Upper lobe of right lung (tissue), 1 donor: ENCODE results near the gene YBX1. TPM values are rescaled to one million over a fixed set of nuclear protein-coding genes. Genes with fewer than 3 reads are reported as not detected.
A peak's percentile ranks its signal among the peaks of the same experiment; 100 is the strongest.

ENCODE experiments used
- ATAC-seq: fragments of 200-7000 bp; cut with Tn5 transposase; one replicate; pipeline ENCODE4 v1.9.1; 2020; ENCODE audit warnings: mild to moderate bottlenecking, moderate library complexity
- DNase-seq: peaks from one replicate; pipeline ENCODE4 v3.0.0-alpha.2; 2020
- H3K27ac ChIP-seq: fragments of 200-600 bp; one replicate; pipeline ENCODE4 v1.8.0; 2022
- H3K27me3 ChIP-seq: fragments of 200-600 bp; one replicate; pipeline ENCODE4 v1.8.0; 2022; ENCODE audit warnings: mild to moderate bottlenecking
- H3K36me3 ChIP-seq: fragments of 200-600 bp; one replicate; pipeline ENCODE4 v1.8.0; 2022
- H3K4me1 ChIP-seq: fragments of 200-600 bp; one replicate; pipeline ENCODE4 v1.8.0; 2022
- H3K4me3 ChIP-seq: fragments of 200-600 bp; one replicate; pipeline ENCODE4 v1.8.0; 2022; ENCODE audit warnings: mild to moderate bottlenecking
- H3K9me3 ChIP-seq: fragments of 200-600 bp; one replicate; pipeline ENCODE4 v1.8.0; 2022
- CTCF ChIP-seq: fragments of 200-600 bp; IDR thresholded peaks from one replicate; pipeline ENCODE4 v1.8.0; 2022; ENCODE audit warnings: antibody characterized with exemption
- intact Hi-C: fragments of 100-400 bp; cut with DNase I; formaldehyde crosslinking; loops from one replicate; pipeline ENCODE4 v1.11.0; 2022
- long read RNA-seq: library from polyadenylated mRNA; unstranded; transcript quantifications from one replicate; pipeline ENCODE4 v2.0.0, GENCODE V29; 2021
- total RNA-seq: library from RNA; stranded (reverse); fragmentation: NEBNext Ultra II Directional; extraction: Animal tissue kit (Norgen Biotek cat#: 25700); gene quantifications from one replicate; pipeline ENCODE4 v1.2.1, GENCODE V29; 2021
- donor health status: DM: no; HTN: yes; CAD: no; lungs with severe emphysema.

Gene YBX1
- total RNA-seq = 478 TPM
- long read RNA-seq, transcript YBX1-201 (8 exons, 1,514 nt) = major isoform, 137 of 162 reads
- long read RNA-seq, partial matches to known transcripts = 21 of 162 reads
- long read RNA-seq, other reads (novel, unspliced or antisense) = 3 of 162 reads

GRCh38 chr1:42681741-42682483, at the start of gene YBX1:
Gene YBX1, plus strand, starts transcription at chr1:42682418. Its CDS starts 148 bp downstream, at chr1:42682566.
- Histone ChIP-seq H3K36me3 (peaks cover 10% of the 10 kb centered on the region), H3K27me3 (no peaks in the 10 kb centered on the region), H3K9me3 (no peaks in the 10 kb centered on the region), H3K4me3 (peak within 1 kb of the TSS; percentile 79), H3K27ac (peak within 1 kb of the TSS; percentile 94), H3K4me1 (peaks cover 47% of the 10 kb centered on the region)
- DNase-seq = peak; percentile 96
- no peak for TF ChIP-seq CTCF
- peak; percentile 97 for ATAC-seq
- intact Hi-C loops = no loop called here

- intact Hi-C loops = no loop called here
- no peak overlapping the region for H3K27ac ChIP-seq
- H3K4me1 ChIP-seq = no peaks in the 10 kb centered on the region
- no peak overlapping the region for H3K4me3 ChIP-seq
- no peaks in the 10 kb centered on the region for H3K27me3 ChIP-seq
- no peak for TF ChIP-seq CTCF
- no peaks in the 10 kb centered on the region for H3K36me3 ChIP-seq
- no peaks in the 10 kb centered on the region for H3K9me3 ChIP-seq
- ATAC-seq (no peak), DNase-seq (no peak)
Measured at GRCh38 chr1:42639116-42639515, 43.1 kb upstream of the YBX1 start.

GRCh38 chr1:42646056-42646455, 36.2 kb upstream of the YBX1 start:
- H3K4me3 ChIP-seq = no peak overlapping the region
- ATAC-seq = no peak

GRCh38 chr1:42657201-42657600, 25.0 kb upstream of the YBX1 start:
- Histone ChIP-seq H3K4me1 (peaks cover 13% of the 10 kb centered on the region), H3K27ac (peak overlapping the region; percentile 78)
- no peak for ATAC-seq

More at GRCh38 chr1:42646056-42646455, 36.2 kb upstream of the YBX1 start:
- no peaks in the 10 kb centered on the region for H3K36me3 ChIP-seq
- no peak overlapping the region for H3K27ac ChIP-seq
- no peaks in the 10 kb centered on the region for H3K9me3 ChIP-seq
- no peak for TF ChIP-seq CTCF
- H3K27me3 ChIP-seq = no peaks in the 10 kb centered on the region
- H3K4me1 ChIP-seq = no peaks in the 10 kb centered on the region
- intact Hi-C loops = no loop called here
- DNase-seq = no peak

More at GRCh38 chr1:42657201-42657600, 25.0 kb upstream of the YBX1 start:
- H3K27me3 ChIP-seq = no peaks in the 10 kb centered on the region
- no peaks in the 10 kb centered on the region for H3K9me3 ChIP-seq
- DNase-seq = no peak
- TF ChIP-seq CTCF = no peak
- peaks cover 13% of the 10 kb centered on the region for H3K36me3 ChIP-seq
- H3K4me3 ChIP-seq = peak overlapping the region; percentile 87
- intact Hi-C loops = no loop called here
